ENCODE data around the gene KAT7. TPM values are rescaled to one million over a fixed set of nuclear protein-coding genes. Genes with fewer than 3 reads are reported as not detected.

Gene KAT7
- total and polyA plus RNA-seq, 9 donors: 25.0 to 31.8 (median 26.7) TPM

DNA sequence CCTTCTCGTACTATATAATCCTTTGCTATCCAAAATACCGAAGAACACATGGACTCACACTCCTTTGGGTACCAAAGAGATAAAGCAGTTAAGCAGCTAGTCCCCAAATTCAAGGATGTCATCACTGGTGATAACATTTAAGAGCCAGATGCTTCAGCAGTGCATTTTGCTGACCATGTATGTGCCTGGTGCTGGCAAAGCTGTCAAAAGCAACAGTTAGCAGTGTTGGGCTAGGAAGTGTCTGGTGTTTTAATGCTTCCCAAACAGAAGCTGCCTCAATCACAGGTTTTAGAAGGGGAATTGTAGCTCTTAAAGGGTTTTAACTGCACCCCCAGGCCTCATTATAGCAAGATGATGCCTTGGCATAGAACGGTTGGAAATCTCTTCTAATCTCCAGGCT, 29.3 kb upstream of the KAT7 start:
- H3K4me1 ChIP-seq (ENCODE audit: control insufficient read depth, insufficient read depth, low read length): peaks cover 37% of the 10 kb centered on the region
- H3K36me3 ChIP-seq (ENCODE audit: control insufficient read depth, insufficient read depth, low read length): peaks cover 11% of the 10 kb centered on the region
- no peak for DNase-seq
- no peak overlapping the region for H3K27ac ChIP-seq (ENCODE audit: low read length)
- H3K9me3 ChIP-seq (replicated peaks; ENCODE audit: control insufficient read depth, low read depth, low read length): no peaks in the 10 kb centered on the region
- WGBS (ENCODE audit: insufficient coverage): no CpG with 5 or more reads among the region's 3 CpGs
- H3K27me3 ChIP-seq (ENCODE audit: control insufficient read depth, insufficient read depth, low read length): no peaks in the 10 kb centered on the region
- no peak overlapping the region for H3K4me3 ChIP-seq (ENCODE audit: low read length)

DNA sequence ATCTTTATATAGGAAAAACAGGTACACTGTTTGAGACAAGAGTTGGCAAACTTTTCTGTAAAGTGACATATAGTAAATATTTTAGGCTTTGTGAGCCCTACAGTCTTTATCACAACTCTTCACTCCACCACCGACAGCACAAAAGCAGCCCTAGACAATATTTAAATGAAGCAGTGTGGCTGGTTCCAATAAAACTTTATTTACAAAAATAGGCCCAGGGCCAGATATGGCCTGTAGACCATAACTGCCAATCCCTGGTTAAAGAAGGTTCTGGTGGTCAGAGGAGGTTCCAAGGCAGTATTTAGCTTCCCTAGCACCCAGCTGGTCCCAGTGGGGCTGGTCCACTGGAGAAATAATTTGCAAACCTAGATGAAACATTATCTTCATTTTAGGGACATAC, 28.2 kb upstream of the KAT7 start:
- no peaks in the 10 kb centered on the region for H3K27me3 ChIP-seq (ENCODE audit: control insufficient read depth, insufficient read depth, low read length)
- WGBS (ENCODE audit: insufficient coverage): no CpG with 5 or more reads among the region's 1 CpG
- no peak for DNase-seq
- H3K4me1 ChIP-seq (ENCODE audit: control insufficient read depth, insufficient read depth, low read length): peaks cover 39% of the 10 kb centered on the region
- H3K9me3 ChIP-seq (replicated peaks; ENCODE audit: control insufficient read depth, low read depth, low read length): no peaks in the 10 kb centered on the region
- no peak overlapping the region for H3K27ac ChIP-seq (ENCODE audit: low read length)
- H3K4me3 ChIP-seq (ENCODE audit: low read length): no peak overlapping the region
- H3K36me3 ChIP-seq (ENCODE audit: control insufficient read depth, insufficient read depth, low read length): peaks cover 11% of the 10 kb centered on the region

DNA sequence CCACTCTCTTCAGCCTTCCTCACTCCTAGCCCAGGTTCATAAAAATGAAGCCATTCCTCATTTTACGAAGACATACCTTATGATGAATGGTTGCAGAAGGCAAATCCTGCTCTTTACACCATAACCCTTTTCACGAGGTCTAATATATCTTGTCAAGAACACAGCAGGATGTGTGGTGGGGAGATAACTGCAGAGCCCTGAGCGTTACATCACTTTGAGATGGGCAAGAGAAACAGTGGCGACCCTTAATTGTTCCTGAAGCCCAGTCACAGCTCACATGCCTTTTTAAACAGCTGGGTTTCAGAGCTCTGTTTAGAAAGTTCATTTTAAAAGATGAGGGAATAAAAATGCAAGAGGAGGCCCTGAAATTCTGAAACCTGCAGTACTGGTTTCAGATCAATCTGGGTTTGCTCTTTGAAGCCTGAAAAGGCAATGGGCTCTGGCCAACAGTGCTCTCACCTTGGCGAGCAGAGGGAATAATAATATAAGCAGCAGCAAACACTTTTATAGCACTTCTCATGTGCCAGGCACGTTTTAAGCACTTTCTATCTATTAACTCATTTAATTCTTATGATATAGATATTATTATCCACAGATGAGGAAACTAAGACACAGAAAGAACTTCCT, 27.4 kb upstream of the KAT7 start:
- Histone ChIP-seq H3K4me3 (ENCODE audit: low read length) (no peak overlapping the region), H3K27ac (ENCODE audit: low read length) (no peak overlapping the region), H3K36me3 (ENCODE audit: control insufficient read depth, insufficient read depth, low read length) (peaks cover 9% of the 10 kb centered on the region), H3K9me3 (replicated peaks; ENCODE audit: control insufficient read depth, low read depth, low read length) (no peaks in the 10 kb centered on the region), H3K4me1 (ENCODE audit: control insufficient read depth, insufficient read depth, low read length) (peaks cover 35% of the 10 kb centered on the region), H3K27me3 (ENCODE audit: control insufficient read depth, insufficient read depth, low read length) (no peaks in the 10 kb centered on the region)
- WGBS (ENCODE audit: insufficient coverage): 20% methylated on average over 1 of the region's 6 CpGs
- no peak for DNase-seq

DNA sequence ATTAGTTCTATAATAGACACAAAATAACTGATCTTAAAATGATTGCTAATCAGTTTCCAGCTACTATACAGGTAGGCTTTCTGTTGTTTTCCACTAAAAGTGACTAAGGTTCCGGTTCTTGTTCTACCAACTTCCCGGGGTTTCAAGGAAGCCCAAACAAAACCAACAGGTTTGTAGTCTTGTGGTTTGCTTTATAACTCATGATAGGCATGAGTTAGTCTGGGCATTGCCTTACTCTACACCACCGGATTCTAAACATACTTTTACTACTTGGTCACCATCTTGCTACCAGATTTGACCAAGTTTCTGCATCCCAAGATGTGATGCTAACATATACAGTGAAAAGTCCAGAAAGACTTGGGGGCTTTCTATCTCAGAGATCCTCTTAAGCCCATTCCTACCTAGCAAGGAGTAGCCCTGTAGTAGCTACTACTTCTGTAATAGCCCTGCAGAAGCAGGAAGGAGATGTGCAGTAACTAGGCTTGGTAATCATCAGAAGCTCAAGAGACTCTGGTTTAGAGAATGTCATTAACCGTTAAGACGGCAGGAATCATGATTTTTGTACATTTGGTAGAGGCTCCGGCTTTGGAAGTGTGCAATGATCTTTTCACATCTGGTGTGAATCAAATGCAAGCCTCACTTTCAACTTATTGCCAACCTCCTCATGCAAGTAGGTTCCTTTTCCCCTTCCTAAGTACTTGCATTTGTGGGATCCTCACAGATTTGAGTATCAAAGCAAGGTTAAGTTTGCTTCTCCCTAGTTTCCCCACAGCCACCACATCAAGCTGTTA, 26.1 kb upstream of the KAT7 start:
- H3K4me3 ChIP-seq (ENCODE audit: low read length): peak overlapping the region; percentile 81
- H3K36me3 ChIP-seq (ENCODE audit: control insufficient read depth, insufficient read depth, low read length): peaks cover 9% of the 10 kb centered on the region
- peak; percentile 39 for DNase-seq
- WGBS (ENCODE audit: insufficient coverage): no CpG with 5 or more reads among the region's 6 CpGs
- H3K9me3 ChIP-seq (replicated peaks; ENCODE audit: control insufficient read depth, low read depth, low read length): no peaks in the 10 kb centered on the region
- peaks cover 2% of the 10 kb centered on the region for H3K27me3 ChIP-seq (ENCODE audit: control insufficient read depth, insufficient read depth, low read length)
- H3K27ac ChIP-seq (ENCODE audit: low read length): no peak overlapping the region
- peaks cover 22% of the 10 kb centered on the region for H3K4me1 ChIP-seq (ENCODE audit: control insufficient read depth, insufficient read depth, low read length)

DNA sequence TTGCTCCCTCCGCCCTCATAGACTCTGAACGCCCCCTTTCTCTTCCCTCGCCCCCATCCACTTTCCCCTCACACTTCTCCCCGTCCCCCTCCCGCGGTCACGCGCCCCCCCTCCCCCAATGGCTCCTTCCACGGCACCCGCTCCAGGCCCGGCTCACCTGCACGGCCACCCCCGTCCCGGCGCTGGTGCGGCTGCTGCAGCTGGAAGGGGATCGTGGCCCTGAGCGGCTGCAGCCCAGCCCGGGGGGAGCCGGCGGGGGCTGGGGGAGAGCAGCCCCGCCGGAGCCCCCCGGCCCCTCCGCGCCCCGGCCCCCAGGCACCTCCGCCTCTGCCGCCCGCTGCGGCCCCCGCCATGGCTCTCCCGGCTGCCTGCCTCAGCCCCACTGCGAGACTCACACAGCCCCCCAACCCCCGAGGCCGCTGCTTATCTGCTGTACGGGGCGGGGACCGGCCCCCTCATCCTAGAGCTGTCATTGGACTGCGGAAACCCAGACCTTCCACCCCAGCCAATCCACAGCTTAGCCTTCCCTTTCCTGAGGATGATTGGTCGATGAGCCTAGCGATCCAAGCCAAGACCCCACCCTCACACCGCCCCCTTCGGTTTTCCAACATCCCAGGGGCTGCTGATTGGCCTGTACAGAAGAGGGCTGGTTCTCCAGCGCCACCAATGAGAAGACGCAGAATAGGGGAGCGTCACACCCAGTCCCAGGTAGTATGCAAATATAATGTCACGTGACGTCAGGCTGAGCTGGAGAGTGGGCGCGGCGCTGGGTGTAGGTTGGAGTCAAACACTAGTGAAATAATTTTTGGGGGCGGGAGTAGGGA, 24.5 kb upstream of the KAT7 start, which contains the start of gene FAM117A:
FAM117A (minus strand) TSS at position 397 of the 824 bp plus-strand sequence; CDS start at position 353, 44 bp downstream.
- H3K36me3 ChIP-seq (ENCODE audit: control insufficient read depth, insufficient read depth, low read length): peaks cover 4% of the 10 kb centered on the region
- H3K27ac ChIP-seq (ENCODE audit: low read length): no peak within 1 kb of the TSS
- peaks cover 18% of the 10 kb centered on the region for H3K4me1 ChIP-seq (ENCODE audit: control insufficient read depth, insufficient read depth, low read length)
- H3K27me3 ChIP-seq (ENCODE audit: control insufficient read depth, insufficient read depth, low read length): peaks cover 2% of the 10 kb centered on the region
- no peaks in the 10 kb centered on the region for H3K9me3 ChIP-seq (replicated peaks; ENCODE audit: control insufficient read depth, low read depth, low read length)
- DNase-seq: peak; percentile 99
- WGBS (ENCODE audit: insufficient coverage): 0% methylated on average over 26 of the region's 53 CpGs
- peak within 1 kb of the TSS; percentile 81 for H3K4me3 ChIP-seq (ENCODE audit: low read length)

DNA sequence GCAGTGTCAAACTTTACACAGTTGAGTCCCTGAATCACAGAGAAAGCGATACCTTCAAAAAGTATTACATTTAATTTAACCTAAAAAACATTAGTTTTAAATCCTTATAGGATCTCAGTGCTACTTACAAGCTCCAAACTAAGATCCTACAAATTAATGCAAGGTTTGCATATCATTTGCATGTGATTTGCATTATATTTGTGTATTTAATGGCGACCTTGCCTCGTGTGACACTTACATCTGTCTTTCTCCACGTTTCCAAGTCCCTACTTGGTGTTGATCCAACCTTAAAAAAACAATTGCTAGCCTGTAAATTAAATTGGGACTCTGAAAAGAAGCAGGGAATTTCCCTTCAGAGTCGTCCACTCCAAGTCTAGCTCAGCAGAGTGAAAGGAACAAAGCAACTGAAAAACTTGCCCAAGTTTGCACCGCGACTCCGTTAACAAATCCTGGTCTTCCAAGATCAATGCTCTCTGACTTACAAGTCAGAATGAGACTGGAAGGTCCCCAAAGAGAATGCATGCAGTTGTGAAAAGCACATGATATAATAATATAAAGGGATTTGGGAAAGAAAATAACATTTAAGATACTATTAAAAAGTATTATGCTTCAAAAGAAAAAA, 23.8 kb upstream of the KAT7 start:
- WGBS (ENCODE audit: insufficient coverage): 0% methylated on average over 1 of the region's 8 CpGs
- DNase-seq: peak; percentile 30
- Histone ChIP-seq H3K27ac (ENCODE audit: low read length) (no peak overlapping the region), H3K4me3 (ENCODE audit: low read length) (peak overlapping the region; percentile 81), H3K27me3 (ENCODE audit: control insufficient read depth, insufficient read depth, low read length) (peaks cover 2% of the 10 kb centered on the region), H3K9me3 (replicated peaks; ENCODE audit: control insufficient read depth, low read depth, low read length) (no peaks in the 10 kb centered on the region), H3K4me1 (ENCODE audit: control insufficient read depth, insufficient read depth, low read length) (peaks cover 18% of the 10 kb centered on the region), H3K36me3 (ENCODE audit: control insufficient read depth, insufficient read depth, low read length) (no peaks in the 10 kb centered on the region)

DNA sequence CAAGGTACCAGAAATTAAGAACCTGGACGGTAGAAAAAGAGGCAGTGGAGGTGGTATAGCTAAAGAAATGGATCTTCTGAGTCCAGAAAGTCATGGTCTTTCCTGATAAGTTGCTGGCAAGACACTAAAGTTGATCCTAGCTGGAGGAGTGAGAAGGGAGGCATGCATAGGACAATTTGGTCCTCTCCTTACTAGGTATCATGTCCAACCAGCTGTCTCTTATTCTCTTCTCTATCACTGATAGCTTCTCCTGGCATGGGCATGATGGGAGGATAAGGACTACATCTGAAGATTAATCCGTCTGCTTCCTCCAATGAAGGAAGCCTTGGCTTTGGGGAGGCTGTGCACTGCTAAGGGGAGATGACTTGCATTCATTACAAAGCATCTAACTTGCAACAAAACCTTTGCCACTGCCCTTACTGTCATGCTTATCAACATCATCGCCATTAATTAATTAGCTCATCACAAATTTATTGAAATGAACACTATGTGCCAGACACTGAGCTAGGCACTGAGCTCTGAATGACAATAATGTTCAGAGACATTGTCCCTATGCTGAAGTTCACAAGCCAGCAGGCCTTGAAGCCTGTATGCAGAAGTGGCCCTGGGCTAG, 21.5 kb upstream of the KAT7 start:
- Histone ChIP-seq H3K4me1 (ENCODE audit: control insufficient read depth, insufficient read depth, low read length) (peaks cover 13% of the 10 kb centered on the region), H3K27me3 (ENCODE audit: control insufficient read depth, insufficient read depth, low read length) (peaks cover 2% of the 10 kb centered on the region), H3K9me3 (replicated peaks; ENCODE audit: control insufficient read depth, low read depth, low read length) (no peaks in the 10 kb centered on the region), H3K36me3 (ENCODE audit: control insufficient read depth, insufficient read depth, low read length) (no peaks in the 10 kb centered on the region), H3K27ac (ENCODE audit: low read length) (no peak overlapping the region), H3K4me3 (ENCODE audit: low read length) (no peak overlapping the region)
- no peak for DNase-seq
- 33% methylated on average over 1 of the region's 3 CpGs for WGBS (ENCODE audit: insufficient coverage)

DNA sequence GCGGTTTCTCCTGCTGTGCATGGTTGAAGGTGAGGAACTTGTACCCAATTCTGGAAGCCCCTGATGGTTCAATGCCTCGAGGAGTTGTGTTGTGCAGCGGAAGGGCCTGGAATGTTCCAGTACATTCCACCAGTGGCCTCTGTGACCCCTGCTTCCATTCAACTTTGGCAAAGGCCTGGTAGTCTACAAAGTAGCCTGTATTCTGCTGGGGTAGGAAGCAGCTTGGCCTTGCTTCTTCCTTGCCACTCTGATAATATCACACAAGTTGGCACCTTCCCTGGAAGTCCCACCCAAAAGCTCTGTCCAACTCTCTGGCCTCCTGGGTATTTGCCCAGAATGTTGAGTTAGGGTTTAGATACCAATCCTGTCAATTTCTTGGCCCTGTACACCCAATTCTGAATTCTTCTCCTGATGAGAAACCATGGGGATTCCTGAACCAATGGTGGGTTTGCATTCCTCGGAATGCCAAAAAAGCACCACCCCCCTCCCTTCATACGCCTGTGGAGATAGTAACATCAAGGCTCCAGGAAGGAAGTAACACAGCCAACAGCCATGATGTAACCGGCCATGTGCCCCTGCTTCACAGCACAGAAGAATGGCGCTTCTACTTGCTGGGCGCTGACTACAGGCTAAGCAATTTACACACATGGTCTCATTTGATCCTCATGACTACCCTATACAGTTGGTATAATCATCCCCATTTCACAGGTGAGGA, 12.8 kb upstream of the KAT7 start:
- H3K36me3 ChIP-seq (ENCODE audit: control insufficient read depth, insufficient read depth, low read length): no peaks in the 10 kb centered on the region
- no peaks in the 10 kb centered on the region for H3K27me3 ChIP-seq (ENCODE audit: control insufficient read depth, insufficient read depth, low read length)
- peaks cover 14% of the 10 kb centered on the region for H3K4me1 ChIP-seq (ENCODE audit: control insufficient read depth, insufficient read depth, low read length)
- H3K27ac ChIP-seq (ENCODE audit: low read length): no peak overlapping the region
- 89% methylated on average over 6 of the region's 8 CpGs for WGBS (ENCODE audit: insufficient coverage)
- no peak overlapping the region for H3K4me3 ChIP-seq (ENCODE audit: low read length)
- DNase-seq: no peak
- no peaks in the 10 kb centered on the region for H3K9me3 ChIP-seq (replicated peaks; ENCODE audit: control insufficient read depth, low read depth, low read length)

DNA sequence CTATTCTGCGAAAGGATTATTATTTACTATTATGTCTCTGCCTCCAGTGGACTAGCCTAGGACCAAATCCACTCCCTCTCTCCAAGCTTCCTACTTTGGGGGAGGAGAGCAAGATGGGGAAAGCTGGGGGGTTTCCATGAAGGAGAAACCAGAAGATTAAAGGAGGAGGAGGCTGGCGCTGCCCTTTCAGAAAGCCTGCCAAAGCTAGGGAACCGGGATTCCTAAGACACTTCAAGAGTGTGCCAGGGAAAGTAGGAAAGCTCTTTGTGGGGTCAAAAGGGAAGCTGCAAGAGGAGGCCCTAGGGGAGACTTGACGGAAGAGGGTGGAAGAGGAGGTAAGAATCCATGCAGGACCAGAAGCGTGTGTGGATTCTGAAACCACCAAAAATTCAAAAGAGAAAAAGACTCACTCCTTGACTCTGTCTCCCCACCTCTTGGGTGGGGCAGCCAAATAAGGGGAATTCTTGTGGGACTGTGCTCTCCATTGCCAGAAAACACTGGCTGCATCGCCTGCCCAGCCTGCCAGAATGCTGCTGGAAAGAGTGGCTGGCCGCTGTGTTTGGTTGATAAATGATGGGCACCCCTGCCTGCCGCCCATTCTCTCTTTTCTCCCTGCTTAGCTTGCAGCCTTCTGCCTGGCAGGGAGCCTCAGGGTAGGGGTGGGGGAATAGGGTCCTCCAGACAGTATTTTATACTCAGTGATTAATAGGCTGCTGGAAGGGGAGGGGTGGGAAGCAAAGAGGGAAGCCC, 11.8 kb upstream of the KAT7 start:
- DNase-seq: no peak
- Histone ChIP-seq H3K27me3 (ENCODE audit: control insufficient read depth, insufficient read depth, low read length) (no peaks in the 10 kb centered on the region), H3K4me1 (ENCODE audit: control insufficient read depth, insufficient read depth, low read length) (peaks cover 14% of the 10 kb centered on the region), H3K9me3 (replicated peaks; ENCODE audit: control insufficient read depth, low read depth, low read length) (no peaks in the 10 kb centered on the region), H3K27ac (ENCODE audit: low read length) (no peak overlapping the region), H3K36me3 (ENCODE audit: control insufficient read depth, insufficient read depth, low read length) (no peaks in the 10 kb centered on the region), H3K4me3 (ENCODE audit: low read length) (no peak overlapping the region)
- 61% methylated on average over 2 of the region's 8 CpGs for WGBS (ENCODE audit: insufficient coverage)
